Colonic mucosa (tissue), 4 donors: ENCODE results near the gene ARHGAP9. TPM values are rescaled to one million over a fixed set of nuclear protein-coding genes. Genes with fewer than 3 reads are reported as not detected.

ENCODE experiments used
- DNase-seq: peaks from one replicate; pipeline ENCODE4 v3.0.0-alpha.2; 2020
- H3K27ac ChIP-seq: fragments of 200-600 bp; one replicate; pipeline ENCODE4 v1.8.0; 2021
- H3K27me3 ChIP-seq: fragments of 200-600 bp; one replicate; pipeline ENCODE4 v1.8.0; 2021
- H3K36me3 ChIP-seq: fragments of 200-600 bp; one replicate; pipeline ENCODE4 v1.8.0; 2021
- H3K4me1 ChIP-seq: fragments of 200-600 bp; one replicate; pipeline ENCODE4 v1.8.0; 2021; ENCODE audit warnings: mild to moderate bottlenecking
- H3K4me3 ChIP-seq: fragments of 200-600 bp; one replicate; pipeline ENCODE4 v1.8.0; 2021
- H3K9ac ChIP-seq, 2 donors: one replicate each; pipeline ENCODE4 v1.7.0; 2013; ENCODE audit warnings: control low read depth in 2 of 2, low read depth in 2 of 2, low read length in 2 of 2
- H3K9me3 ChIP-seq: fragments of 200-600 bp; one replicate; pipeline ENCODE4 v1.8.0; 2021
- intact Hi-C: fragments of 100-400 bp; cut with DNase I; formaldehyde crosslinking; loops from one replicate; pipeline ENCODE4 v1.14.1; 2022
- total RNA-seq, 2 donors: library from RNA; stranded (reverse); fragmentation: NEBNext Ultra II Directional in 1 of 2; extraction: Animal tissue kit (Norgen Biotek cat#: 25700) in 1 of 2; gene quantifications; one replicate each; pipeline ENCODE4 v1.2.1, GENCODE V29; 2021
- TF ChIP-seq, protein P1 (sequence below): fragments of 200-600 bp; IDR thresholded peaks from one replicate; pipeline ENCODE4 v1.8.0; 2022; ENCODE audit warnings: antibody characterized with exemption, mild to moderate bottlenecking
- donor health status: healthy.
- donor health status: DM: no; HTN: no; CAD: no.
- donor health status: DM: no; HTN: no; CAD: no.

Gene ARHGAP9
- total RNA-seq, 2 donors from 2014 or later: 5.5 to 6.5 TPM

DNA sequence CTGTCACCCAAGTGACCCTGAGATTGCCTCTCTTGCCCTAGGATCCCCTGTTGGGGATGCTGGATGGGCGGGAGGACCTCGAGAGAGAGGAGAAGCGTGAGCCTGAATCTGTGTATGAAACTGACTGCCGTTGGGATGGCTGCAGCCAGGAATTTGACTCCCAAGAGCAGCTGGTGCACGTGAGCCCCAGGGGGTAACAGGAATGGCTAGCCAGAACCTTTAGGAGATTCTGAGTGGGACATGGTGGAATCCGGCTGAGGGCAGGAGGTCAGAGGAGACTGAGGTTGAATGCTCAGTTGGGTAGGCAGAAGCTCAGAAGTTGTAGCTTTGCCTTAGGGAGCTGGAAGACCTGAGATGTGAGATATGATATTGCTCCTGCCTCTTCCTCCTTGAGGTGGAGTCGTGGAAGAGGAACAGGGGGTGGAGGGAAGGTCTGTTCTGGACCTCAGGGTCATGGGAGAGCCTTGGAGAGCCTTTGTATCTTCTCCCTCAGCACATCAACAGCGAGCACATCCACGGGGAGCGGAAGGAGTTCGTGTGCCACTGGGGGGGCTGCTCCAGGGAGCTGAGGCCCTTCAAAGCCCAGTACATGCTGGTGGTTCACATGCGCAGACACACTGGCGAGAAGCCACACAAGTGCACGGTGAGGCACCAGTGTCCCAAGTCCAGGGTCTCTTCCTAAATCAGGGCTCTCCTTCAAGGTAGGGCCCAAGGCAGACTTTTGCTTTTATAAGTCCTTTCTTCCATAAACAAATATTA lies 13.7 kb downstream of the ARHGAP9 start:
- Histone ChIP-seq H3K36me3 (no peaks in the 10 kb centered on the region), H3K4me1 (peaks cover 4% of the 10 kb centered on the region), H3K27me3 (peaks cover 2% of the 10 kb centered on the region), H3K9ac (no peak overlapping the region), H3K9me3 (no peaks in the 10 kb centered on the region), H3K27ac (no peak overlapping the region), H3K4me3 (no peak overlapping the region)
- TF ChIP-seq, protein P1, sequence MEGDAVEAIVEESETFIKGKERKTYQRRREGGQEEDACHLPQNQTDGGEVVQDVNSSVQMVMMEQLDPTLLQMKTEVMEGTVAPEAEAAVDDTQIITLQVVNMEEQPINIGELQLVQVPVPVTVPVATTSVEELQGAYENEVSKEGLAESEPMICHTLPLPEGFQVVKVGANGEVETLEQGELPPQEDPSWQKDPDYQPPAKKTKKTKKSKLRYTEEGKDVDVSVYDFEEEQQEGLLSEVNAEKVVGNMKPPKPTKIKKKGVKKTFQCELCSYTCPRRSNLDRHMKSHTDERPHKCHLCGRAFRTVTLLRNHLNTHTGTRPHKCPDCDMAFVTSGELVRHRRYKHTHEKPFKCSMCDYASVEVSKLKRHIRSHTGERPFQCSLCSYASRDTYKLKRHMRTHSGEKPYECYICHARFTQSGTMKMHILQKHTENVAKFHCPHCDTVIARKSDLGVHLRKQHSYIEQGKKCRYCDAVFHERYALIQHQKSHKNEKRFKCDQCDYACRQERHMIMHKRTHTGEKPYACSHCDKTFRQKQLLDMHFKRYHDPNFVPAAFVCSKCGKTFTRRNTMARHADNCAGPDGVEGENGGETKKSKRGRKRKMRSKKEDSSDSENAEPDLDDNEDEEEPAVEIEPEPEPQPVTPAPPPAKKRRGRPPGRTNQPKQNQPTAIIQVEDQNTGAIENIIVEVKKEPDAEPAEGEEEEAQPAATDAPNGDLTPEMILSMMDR: no peak
- intact Hi-C loops: no loop called here
- no peak for DNase-seq

GRCh38 chr12:57465030-57465746 lies 14.5 kb downstream of the ARHGAP9 start:
- Histone ChIP-seq H3K4me3 (no peak overlapping the region), H3K4me1 (peaks cover 7% of the 10 kb centered on the region), H3K9ac (no peak overlapping the region), H3K27ac (no peak overlapping the region), H3K36me3 (no peaks in the 10 kb centered on the region), H3K9me3 (no peaks in the 10 kb centered on the region), H3K27me3 (peaks cover 5% of the 10 kb centered on the region)
- intact Hi-C loops: no loop called here
- TF ChIP-seq, protein P1: no peak
- DNase-seq: no peak

- Histone ChIP-seq H3K9me3 (no peaks in the 10 kb centered on the region), H3K27me3 (peaks cover 5% of the 10 kb centered on the region), H3K4me3 (no peak overlapping the region), H3K9ac (no peak overlapping the region), H3K36me3 (no peaks in the 10 kb centered on the region), H3K4me1 (peaks cover 7% of the 10 kb centered on the region), H3K27ac (no peak overlapping the region)
- intact Hi-C loops: loop anchor here (5.0 kb wide), 1 partner anchor 158 kb away; no protein-coding TSS in a partner anchor
- TF ChIP-seq, protein P1: no peak
- no peak for DNase-seq
Measured at GRCh38 chr12:57464569-57464968, 15.1 kb downstream of the ARHGAP9 start.

DNA sequence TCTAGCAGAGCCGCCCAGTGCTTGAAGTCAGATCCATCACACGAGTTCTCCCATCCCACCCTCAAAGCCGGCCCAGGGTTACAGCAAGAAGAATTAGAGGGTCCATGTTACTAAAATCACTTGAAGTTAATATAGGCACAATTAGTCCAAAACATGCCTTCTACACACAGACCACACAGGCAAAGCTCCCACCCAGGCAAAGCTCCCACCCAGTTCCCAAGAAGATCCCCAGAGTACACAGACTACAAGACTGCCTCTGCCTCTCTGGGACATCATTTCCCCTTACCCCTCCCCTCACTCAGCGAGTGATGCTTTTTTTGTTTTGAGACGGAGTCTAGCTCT lies 16.8 kb downstream of the ARHGAP9 start:
- TF ChIP-seq, protein P1: no peak
- H3K4me3 ChIP-seq: peak overlapping the region; percentile 52
- peaks cover 5% of the 10 kb centered on the region for H3K27me3 ChIP-seq
- H3K36me3 ChIP-seq: no peaks in the 10 kb centered on the region
- H3K9ac ChIP-seq: peak overlapping the region in 1 of 2 donors; percentile 52
- DNase-seq: no peak
- H3K9me3 ChIP-seq: no peaks in the 10 kb centered on the region
- intact Hi-C loops: loop anchor here (5.0 kb wide), 1 partner anchor 159 kb away; no protein-coding TSS in a partner anchor
- H3K4me1 ChIP-seq: peaks cover 7% of the 10 kb centered on the region
- peak overlapping the region; percentile 58 for H3K27ac ChIP-seq

DNA sequence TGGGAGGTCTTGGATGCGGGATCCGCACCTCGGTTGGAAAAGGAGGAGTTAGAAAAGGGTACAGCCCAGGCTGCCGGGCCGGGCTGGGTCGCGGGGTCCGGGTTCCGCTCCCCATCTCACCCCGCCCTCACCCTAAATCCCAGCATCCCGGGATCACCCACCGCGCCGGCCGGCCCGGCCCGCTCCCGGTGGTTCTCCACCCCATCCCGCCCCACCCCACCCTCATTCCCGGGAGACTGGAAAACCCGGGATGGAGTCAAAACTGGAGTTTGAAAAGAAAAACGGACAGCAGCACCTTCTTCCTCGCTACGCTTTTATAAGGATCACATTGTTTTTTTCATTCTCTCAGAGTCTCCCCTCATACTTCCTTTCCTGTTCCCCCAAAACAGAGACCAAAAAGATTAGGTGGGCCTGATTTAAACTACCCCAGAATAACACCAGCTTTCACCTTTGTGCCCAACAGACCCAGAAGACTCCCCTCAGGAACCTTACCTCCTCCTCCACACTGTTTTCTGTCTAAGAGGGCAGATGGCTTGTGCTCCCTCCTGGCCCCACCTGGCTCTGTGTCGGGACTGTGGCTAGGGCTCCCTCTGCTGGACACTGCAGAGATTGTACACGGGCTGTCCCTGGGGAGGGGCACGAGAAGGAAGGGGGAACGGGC lies 17.3 kb downstream of the ARHGAP9 start:
- peak overlapping the region in 1 of 2 donors; percentile 84 for H3K9ac ChIP-seq
- peaks cover 5% of the 10 kb centered on the region for H3K27me3 ChIP-seq
- TF ChIP-seq, protein P1: peak; percentile 89
- H3K4me3 ChIP-seq: peak overlapping the region; percentile 52
- H3K9me3 ChIP-seq: no peaks in the 10 kb centered on the region
- peak; percentile 92 for DNase-seq
- peaks cover 7% of the 10 kb centered on the region for H3K4me1 ChIP-seq
- H3K27ac ChIP-seq: peak overlapping the region; percentile 58
- no peaks in the 10 kb centered on the region for H3K36me3 ChIP-seq
- intact Hi-C loops: loop anchor here (5.0 kb wide), 1 partner anchor 160 kb away; no protein-coding TSS in a partner anchor
